ENCODE measurements around the gene BCL2.
"Not testable (repeated sequence)": the region's sequence is repeated elsewhere in the genome, so short reads cannot be mapped to it uniquely, and the experiment has no call there.

The BCL2 gene

GRCh38 chr18:63207143-63207790, 112.3 kb downstream of the BCL2 start:
- H3K4me3 ChIP-seq (ENCODE audit: extremely low read depth, insufficient read depth, low read length, poor library complexity, severe bottlenecking) = no peak overlapping the region
- H3K9me3 ChIP-seq (ENCODE audit: control insufficient read depth, low read length) = no peaks in the 10 kb centered on the region
- no peaks in the 10 kb centered on the region for H3K36me3 ChIP-seq (ENCODE audit: control insufficient read depth, insufficient read depth, low read length)
- H3K27ac ChIP-seq (ENCODE audit: low read depth, low read length, severe bottlenecking) = no peak overlapping the region
- no peaks in the 10 kb centered on the region for H3K4me1 ChIP-seq (ENCODE audit: control insufficient read depth, insufficient read depth, low read length, poor library complexity, severe bottlenecking)
- 90 to 95% methylated on average over 13 to 14 of the region's 14 CpGs for WGBS, 2 experiments (ENCODE audit: insufficient coverage in 2 of 2)

DNA sequence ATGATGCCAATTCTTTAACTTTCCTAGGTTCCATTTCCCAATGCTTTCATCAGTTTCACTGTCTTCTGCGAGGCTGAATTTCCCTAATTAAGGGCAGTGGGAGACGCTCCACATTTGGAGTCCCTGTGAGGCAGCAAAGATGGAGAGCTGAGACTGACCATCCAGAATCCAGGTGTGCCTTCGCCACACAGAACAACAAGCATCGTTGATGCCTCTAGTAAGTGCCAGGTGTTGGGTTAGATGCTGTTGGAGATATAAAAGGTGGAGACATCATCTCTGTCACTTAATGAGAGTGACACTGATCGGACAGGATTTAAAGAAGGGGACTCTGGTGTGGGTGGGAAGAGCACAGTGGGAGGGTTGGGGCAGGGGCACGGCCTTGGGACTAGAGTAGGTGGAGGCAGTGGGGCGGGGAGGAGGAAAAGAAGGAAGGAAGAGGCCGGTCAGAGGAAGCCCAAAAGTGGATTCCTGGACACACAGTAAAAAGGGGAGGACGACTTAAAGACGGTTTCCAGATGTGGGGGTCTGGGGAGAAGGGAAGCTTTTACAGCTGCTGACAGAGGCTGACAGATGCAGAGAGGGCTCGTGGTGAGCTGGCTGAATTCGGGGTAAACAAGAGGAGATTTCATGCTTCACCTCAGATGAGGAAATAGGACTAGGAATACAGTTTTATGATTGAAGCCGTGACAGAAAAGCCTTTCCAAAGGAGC, 113.0 kb downstream of the BCL2 start:
- H3K4me3 ChIP-seq (ENCODE audit: extremely low read depth, insufficient read depth, low read length, poor library complexity, severe bottlenecking) = no peak overlapping the region
- no peak overlapping the region for H3K27ac ChIP-seq (ENCODE audit: low read depth, low read length, severe bottlenecking)
- 90 to 93% methylated on average over 13 of the region's 13 CpGs for WGBS, 2 experiments (ENCODE audit: insufficient coverage in 2 of 2)
- no peaks in the 10 kb centered on the region for H3K36me3 ChIP-seq (ENCODE audit: control insufficient read depth, insufficient read depth, low read length)
- no peaks in the 10 kb centered on the region for H3K4me1 ChIP-seq (ENCODE audit: control insufficient read depth, insufficient read depth, low read length, poor library complexity, severe bottlenecking)
- no peaks in the 10 kb centered on the region for H3K9me3 ChIP-seq (ENCODE audit: control insufficient read depth, low read length)

GRCh38 chr18:63205791-63206252, 113.7 kb downstream of the BCL2 start:
- WGBS, 2 experiments (ENCODE audit: insufficient coverage in 2 of 2) = 70 to 73% methylated on average over 2 to 3 of the region's 6 CpGs
- H3K9me3 ChIP-seq (ENCODE audit: control insufficient read depth, low read length) = no peaks in the 10 kb centered on the region
- no peaks in the 10 kb centered on the region for H3K4me1 ChIP-seq (ENCODE audit: control insufficient read depth, insufficient read depth, low read length, poor library complexity, severe bottlenecking)
- H3K27ac ChIP-seq (ENCODE audit: low read depth, low read length, severe bottlenecking) = no peak overlapping the region
- no peak overlapping the region for H3K4me3 ChIP-seq (ENCODE audit: extremely low read depth, insufficient read depth, low read length, poor library complexity, severe bottlenecking)
- no peaks in the 10 kb centered on the region for H3K36me3 ChIP-seq (ENCODE audit: control insufficient read depth, insufficient read depth, low read length)

DNA sequence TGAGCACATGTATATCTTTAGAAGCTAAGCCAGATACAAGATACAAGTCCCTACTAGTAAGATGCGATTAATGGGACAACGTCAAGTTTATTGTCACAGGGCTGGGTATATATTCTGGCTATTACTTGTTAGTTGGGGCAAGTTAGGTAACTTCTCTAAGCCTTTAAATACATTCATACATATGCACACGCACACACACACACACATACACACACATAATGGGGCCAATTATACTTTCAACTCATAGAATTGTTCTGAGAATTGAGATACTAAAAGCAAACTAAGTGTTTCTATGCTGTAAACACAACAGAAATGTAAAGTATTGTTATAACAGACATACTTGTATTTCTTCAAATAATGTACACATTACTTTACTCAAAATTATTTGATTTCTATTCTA, 116.1 kb downstream of the BCL2 start:
- Histone ChIP-seq H3K27ac (ENCODE audit: low read depth, low read length, severe bottlenecking) (no peak overlapping the region), H3K9me3 (ENCODE audit: control insufficient read depth, low read length) (no peaks in the 10 kb centered on the region), H3K4me1 (ENCODE audit: control insufficient read depth, insufficient read depth, low read length, poor library complexity, severe bottlenecking) (no peaks in the 10 kb centered on the region), H3K36me3 (ENCODE audit: control insufficient read depth, insufficient read depth, low read length) (no peaks in the 10 kb centered on the region), H3K4me3 (ENCODE audit: extremely low read depth, insufficient read depth, low read length, poor library complexity, severe bottlenecking) (no peak overlapping the region)
- WGBS, 2 experiments (ENCODE audit: insufficient coverage in 2 of 2) = no CpG with 5 or more reads among the region's 3 CpGs

- 81 to 93% methylated on average over 4 to 7 of the region's 8 CpGs for whole genome bisulfite sequencing, 2 experiments (ENCODE audit: insufficient coverage in 2 of 2)
Observed at GRCh38 chr18:63202828-63203227, 116.7 kb downstream of the BCL2 start.

DNA sequence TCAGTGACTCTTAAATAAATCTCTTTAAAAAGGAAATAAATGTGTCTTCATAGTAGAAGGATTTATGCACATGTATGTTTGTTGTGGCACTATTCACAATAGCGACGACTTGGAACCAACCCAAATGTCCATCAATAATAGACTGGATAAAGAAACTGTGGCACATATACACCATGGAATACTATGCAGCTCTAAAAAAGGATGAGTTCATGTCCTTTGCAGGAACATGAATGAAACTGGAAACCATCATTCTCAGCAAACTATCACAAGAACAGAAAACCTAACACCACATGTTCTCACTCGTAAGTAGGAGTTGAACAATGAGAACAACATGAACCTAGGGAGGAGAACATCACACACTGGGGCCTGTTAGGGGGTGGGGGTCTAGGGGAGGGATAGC, 118.1 kb downstream of the BCL2 start:
- H3K4me1 ChIP-seq (ENCODE audit: control insufficient read depth, insufficient read depth, low read length, poor library complexity, severe bottlenecking); H3K36me3 ChIP-seq (ENCODE audit: control insufficient read depth, insufficient read depth, low read length); H3K27ac ChIP-seq (ENCODE audit: low read depth, low read length, severe bottlenecking); H3K4me3 ChIP-seq (ENCODE audit: extremely low read depth, insufficient read depth, low read length, poor library complexity, severe bottlenecking); H3K9me3 ChIP-seq (ENCODE audit: control insufficient read depth, low read length): not testable (repeated sequence)
- WGBS, 2 experiments (ENCODE audit: insufficient coverage in 2 of 2) = no CpG with 5 or more reads among the region's 3 CpGs

More at GRCh38 chr18:63202828-63203227, 116.7 kb downstream of the BCL2 start:
- Histone ChIP-seq H3K36me3 (ENCODE audit: control insufficient read depth, insufficient read depth, low read length) (no peaks in the 10 kb centered on the region), H3K4me1 (ENCODE audit: control insufficient read depth, insufficient read depth, low read length, poor library complexity, severe bottlenecking) (no peaks in the 10 kb centered on the region), H3K4me3 (ENCODE audit: extremely low read depth, insufficient read depth, low read length, poor library complexity, severe bottlenecking) (no peak overlapping the region), H3K27ac (ENCODE audit: low read depth, low read length, severe bottlenecking) (no peak overlapping the region), H3K9me3 (ENCODE audit: control insufficient read depth, low read length) (no peaks in the 10 kb centered on the region)

GRCh38 chr18:63199743-63200241, 119.8 kb downstream of the BCL2 start:
- H3K36me3 ChIP-seq (ENCODE audit: control insufficient read depth, insufficient read depth, low read length) = no peaks in the 10 kb centered on the region
- 75 to 89% methylated on average over 6 to 9 of the region's 14 CpGs for WGBS, 2 experiments (ENCODE audit: insufficient coverage in 2 of 2)
- no peak overlapping the region for H3K4me3 ChIP-seq (ENCODE audit: extremely low read depth, insufficient read depth, low read length, poor library complexity, severe bottlenecking)

DNA sequence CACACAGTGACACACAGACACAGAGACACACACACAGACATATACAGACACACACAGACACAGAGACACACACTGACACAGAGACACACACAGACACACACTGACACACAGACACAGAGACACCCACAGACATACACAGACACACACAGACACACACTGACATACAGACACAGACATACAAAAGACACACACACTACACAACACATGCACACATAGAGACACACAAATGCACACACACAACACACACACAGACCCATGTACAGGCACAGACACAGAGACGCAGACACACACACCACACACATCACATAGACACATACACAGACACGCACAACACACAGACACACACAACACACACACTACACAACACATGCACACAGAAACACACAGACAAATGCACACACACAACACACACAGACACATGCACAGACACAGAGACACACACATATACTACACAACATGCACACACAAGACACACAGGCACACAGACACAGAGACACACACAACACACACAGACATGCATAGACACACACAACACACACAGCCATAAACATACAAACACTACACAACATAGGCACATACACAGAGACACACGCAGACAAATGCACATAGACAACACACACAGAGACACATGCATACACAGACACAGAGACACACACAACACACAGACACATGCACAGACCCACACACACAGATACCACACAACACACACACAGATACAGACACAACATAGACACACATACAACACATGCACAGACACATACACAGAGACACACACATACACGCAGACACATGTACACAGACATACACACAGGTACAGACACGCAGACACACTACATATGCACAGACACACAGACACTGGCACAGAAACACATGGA, 120.5 kb downstream of the BCL2 start:
- H3K9me3 ChIP-seq (ENCODE audit: control insufficient read depth, low read length) = no peaks in the 10 kb centered on the region
- H3K4me3 ChIP-seq (ENCODE audit: extremely low read depth, insufficient read depth, low read length, poor library complexity, severe bottlenecking) = no peak overlapping the region
- no peaks in the 10 kb centered on the region for H3K36me3 ChIP-seq (ENCODE audit: control insufficient read depth, insufficient read depth, low read length)
- WGBS, 2 experiments (ENCODE audit: insufficient coverage in 2 of 2) = 79 to 90% methylated on average over 4 to 5 of the region's 5 CpGs
- no peaks in the 10 kb centered on the region for H3K4me1 ChIP-seq (ENCODE audit: control insufficient read depth, insufficient read depth, low read length, poor library complexity, severe bottlenecking)
- no peak overlapping the region for H3K27ac ChIP-seq (ENCODE audit: low read depth, low read length, severe bottlenecking)

More at GRCh38 chr18:63199743-63200241, 119.8 kb downstream of the BCL2 start:
- Histone ChIP-seq H3K4me1 (ENCODE audit: control insufficient read depth, insufficient read depth, low read length, poor library complexity, severe bottlenecking) (no peaks in the 10 kb centered on the region), H3K27ac (ENCODE audit: low read depth, low read length, severe bottlenecking) (no peak overlapping the region), H3K9me3 (ENCODE audit: control insufficient read depth, low read length) (no peaks in the 10 kb centered on the region)

DNA sequence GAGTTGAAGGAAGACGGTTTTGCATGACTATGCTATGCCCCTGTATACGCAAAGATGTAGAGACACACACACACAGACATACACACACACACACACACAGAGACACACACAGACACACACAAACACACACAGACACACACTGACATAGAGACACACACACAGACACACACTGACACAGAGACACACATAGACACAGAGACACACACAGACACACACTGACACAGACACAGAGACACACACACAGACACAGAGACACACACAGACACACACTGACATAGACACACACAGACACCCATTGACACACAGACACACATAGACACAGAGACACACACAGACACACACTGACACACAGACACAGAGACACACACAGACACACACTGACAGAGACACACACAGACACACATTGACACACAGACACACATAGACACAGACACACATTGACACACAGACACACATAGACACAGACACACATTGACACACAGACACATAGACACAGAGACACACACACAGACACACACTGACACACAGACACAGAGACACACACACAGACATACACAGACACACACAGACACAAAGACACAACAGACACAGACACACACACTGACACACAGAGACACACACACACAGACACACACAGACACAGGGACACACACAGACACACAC, 121.3 kb downstream of the BCL2 start:
- Histone ChIP-seq H3K36me3 (ENCODE audit: control insufficient read depth, insufficient read depth, low read length) (no peaks in the 10 kb centered on the region), H3K4me3 (ENCODE audit: extremely low read depth, insufficient read depth, low read length, poor library complexity, severe bottlenecking) (no peak overlapping the region), H3K9me3 (ENCODE audit: control insufficient read depth, low read length) (no peaks in the 10 kb centered on the region), H3K4me1 (ENCODE audit: control insufficient read depth, insufficient read depth, low read length, poor library complexity, severe bottlenecking) (no peaks in the 10 kb centered on the region), H3K27ac (ENCODE audit: low read depth, low read length, severe bottlenecking) (no peak overlapping the region)
- WGBS, 2 experiments (ENCODE audit: insufficient coverage in 2 of 2) = 83 to 100% methylated on average over 1 of the region's 2 CpGs

GRCh38 chr18:63197246-63197869, 122.2 kb downstream of the BCL2 start:
- WGBS, 2 experiments (ENCODE audit: insufficient coverage in 2 of 2) = 55 to 83% methylated on average over 5 of the region's 8 CpGs
- Histone ChIP-seq H3K4me3 (ENCODE audit: extremely low read depth, insufficient read depth, low read length, poor library complexity, severe bottlenecking) (no peak overlapping the region), H3K9me3 (ENCODE audit: control insufficient read depth, low read length) (no peaks in the 10 kb centered on the region), H3K27ac (ENCODE audit: low read depth, low read length, severe bottlenecking) (no peak overlapping the region), H3K4me1 (ENCODE audit: control insufficient read depth, insufficient read depth, low read length, poor library complexity, severe bottlenecking) (no peaks in the 10 kb centered on the region), H3K36me3 (ENCODE audit: control insufficient read depth, insufficient read depth, low read length) (no peaks in the 10 kb centered on the region)

All from mesodermal cell (in vitro differentiated cells).